Fibroblast of villous mesenchyme (primary cell): Measurements from ENCODE around the gene PKIB. TPM values are rescaled to one million over a fixed set of nuclear protein-coding genes. Genes with fewer than 3 reads are reported as not detected.

Experiments used
- DNase-seq: peaks from one replicate; pipeline ENCODE4 v3.0.0-alpha.2; 2010; ENCODE audit warnings: low read depth
- H3K4me3 ChIP-seq: 2 replicates; pipeline ENCODE4 v1.5.1; 2011; ENCODE audit warnings: low read depth, mild to moderate bottlenecking, low read length
- total RNA-seq: library from RNA; depleted of rRNA; stranded (reverse); fragments of >200 nt; gene quantifications from 2 replicates; pipeline ENCODE4 v1.2.3, GENCODE V29; 2012
- TF ChIP-seq, protein P1 (sequence below): IDR thresholded peaks from 2 replicates; pipeline ENCODE4 v1.5.1; 2012; ENCODE audit warnings: low read depth, mild to moderate bottlenecking, low read length; ENCODE audit not compliant: insufficient read depth

The PKIB gene
- total RNA-seq, 1 donor, result 13.8 TPM

- no peak overlapping the region for H3K4me3 ChIP-seq
- DNase-seq, result no peak
- TF ChIP-seq, protein P1, sequence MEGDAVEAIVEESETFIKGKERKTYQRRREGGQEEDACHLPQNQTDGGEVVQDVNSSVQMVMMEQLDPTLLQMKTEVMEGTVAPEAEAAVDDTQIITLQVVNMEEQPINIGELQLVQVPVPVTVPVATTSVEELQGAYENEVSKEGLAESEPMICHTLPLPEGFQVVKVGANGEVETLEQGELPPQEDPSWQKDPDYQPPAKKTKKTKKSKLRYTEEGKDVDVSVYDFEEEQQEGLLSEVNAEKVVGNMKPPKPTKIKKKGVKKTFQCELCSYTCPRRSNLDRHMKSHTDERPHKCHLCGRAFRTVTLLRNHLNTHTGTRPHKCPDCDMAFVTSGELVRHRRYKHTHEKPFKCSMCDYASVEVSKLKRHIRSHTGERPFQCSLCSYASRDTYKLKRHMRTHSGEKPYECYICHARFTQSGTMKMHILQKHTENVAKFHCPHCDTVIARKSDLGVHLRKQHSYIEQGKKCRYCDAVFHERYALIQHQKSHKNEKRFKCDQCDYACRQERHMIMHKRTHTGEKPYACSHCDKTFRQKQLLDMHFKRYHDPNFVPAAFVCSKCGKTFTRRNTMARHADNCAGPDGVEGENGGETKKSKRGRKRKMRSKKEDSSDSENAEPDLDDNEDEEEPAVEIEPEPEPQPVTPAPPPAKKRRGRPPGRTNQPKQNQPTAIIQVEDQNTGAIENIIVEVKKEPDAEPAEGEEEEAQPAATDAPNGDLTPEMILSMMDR, result no peak
Measured at GRCh38 chr6:122604676-122605075, 5.5 kb upstream of the PKIB start.

DNA sequence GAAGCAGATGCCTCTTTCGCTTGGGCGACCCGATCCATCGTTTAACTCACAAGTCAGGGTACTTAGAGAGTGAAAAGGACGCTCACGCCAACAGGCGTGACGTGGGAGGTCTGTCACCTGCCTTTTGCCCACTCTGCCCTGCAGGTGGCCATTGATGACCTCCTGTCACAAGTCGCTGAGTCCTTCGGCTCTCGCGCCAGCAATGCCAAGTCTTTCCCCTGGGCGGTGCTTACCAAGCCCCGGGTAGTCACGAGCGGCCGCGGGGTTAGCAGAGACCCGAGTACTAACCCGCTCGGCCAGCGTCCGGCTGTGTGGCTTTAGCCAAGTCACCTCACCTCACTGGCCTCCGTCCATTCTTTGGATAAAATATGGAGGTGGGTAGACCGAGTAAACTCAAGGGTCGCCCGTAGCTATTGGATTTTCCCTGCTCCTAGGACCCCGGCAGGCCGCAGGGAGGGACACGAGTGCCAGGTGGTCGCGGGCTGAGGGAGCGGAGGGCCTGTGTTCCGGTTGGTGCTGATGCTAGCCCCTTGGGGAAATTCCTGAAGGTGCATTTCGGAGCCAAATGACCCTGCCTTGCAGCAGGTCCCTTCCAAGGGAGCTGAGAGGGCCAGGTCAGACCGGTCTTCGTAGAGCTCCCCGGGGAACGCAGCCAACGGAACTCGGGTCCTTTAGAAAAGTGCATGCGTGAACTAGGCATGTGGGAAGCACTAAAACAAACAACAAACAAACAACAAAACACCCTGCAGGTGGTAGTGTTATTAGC is 668 bp downstream of the PKIB start:
- TF ChIP-seq, protein P1, result no peak
- no peak for DNase-seq
- peak overlapping the region; percentile 75 for H3K4me3 ChIP-seq

DNA sequence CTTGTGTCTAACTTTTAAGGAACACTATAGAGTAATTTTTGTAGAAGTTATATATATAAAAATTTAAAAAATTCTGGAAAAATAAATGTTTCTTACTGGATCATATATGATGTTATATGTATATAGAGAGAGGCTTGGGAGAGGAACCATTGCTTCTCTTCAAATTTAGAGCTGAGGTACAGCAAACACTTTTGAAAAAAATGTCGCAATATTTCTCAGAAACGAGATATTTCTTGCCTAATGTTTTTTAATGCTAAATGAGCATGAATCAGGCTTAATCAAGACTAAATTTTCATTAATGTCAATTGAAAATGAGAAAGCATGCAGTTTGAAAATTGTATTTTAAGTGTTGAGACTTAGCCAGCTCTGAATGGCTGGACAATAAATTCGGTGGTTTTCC is 2.6 kb downstream of the PKIB start:
- TF ChIP-seq, protein P1, result no peak
- DNase-seq, result no peak
- no peak overlapping the region for H3K4me3 ChIP-seq

DNA sequence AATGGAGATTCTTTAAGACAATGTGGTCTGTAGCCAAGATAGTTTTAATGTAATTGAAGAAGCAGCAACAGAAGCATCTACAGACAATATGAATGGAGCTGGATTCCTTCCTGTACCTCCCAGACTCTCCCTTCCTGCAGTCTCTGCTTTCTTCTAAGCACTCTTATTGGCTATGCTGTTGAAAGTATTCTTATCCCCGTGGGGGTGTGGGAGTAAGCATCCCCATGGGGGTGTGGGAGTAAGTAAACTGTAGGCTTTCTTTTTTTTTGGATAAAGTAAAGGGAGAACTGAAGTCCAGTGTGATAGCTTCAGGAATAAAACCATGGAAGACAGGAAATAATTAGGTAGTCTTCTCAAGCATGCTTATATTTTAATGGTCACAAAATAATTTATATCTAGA is 4.1 kb downstream of the PKIB start:
- TF ChIP-seq, protein P1, result no peak
- no peak overlapping the region for H3K4me3 ChIP-seq
- DNase-seq, result no peak

DNA sequence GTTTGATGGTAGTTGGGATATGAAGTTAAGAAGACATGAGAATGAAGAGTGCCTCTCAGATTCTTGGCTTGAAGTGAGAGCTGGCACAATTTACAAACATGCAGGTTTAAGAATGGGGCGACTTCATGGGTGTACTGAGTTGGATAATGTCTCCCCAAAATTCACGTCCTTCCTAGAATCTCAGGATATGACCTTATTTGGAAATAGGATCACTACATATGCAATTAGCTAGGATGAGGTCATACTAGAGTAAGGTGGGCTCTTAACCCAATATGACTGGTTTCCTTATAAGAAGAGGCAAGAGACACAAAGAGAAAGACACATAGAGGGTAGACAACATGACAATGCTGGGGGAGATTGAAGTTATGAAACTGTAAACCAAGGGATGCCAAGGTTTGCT is 5.2 kb downstream of the PKIB start:
- DNase-seq, result no peak
- TF ChIP-seq, protein P1, result no peak
- H3K4me3 ChIP-seq, result no peak overlapping the region

DNA sequence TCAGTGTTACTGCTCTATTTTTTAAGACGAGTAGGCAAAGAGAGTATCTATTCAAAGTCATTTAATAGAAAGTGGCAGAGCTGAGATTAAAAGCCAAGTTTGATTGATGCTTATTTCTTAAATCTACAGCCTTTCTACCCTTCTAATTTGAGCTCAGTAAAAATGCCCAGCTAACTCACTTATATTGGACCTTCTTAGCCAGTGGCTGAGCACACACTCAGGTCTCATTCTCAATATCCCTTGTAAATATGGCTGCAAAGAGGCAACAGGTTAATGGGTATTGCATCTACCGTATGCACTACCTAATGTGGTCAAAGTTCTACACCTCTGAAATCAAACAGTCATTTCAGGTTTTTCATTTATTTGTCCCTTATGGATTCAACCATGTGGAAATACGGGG is 6.7 kb downstream of the PKIB start:
- TF ChIP-seq, protein P1, result no peak
- no peak overlapping the region for H3K4me3 ChIP-seq
- DNase-seq, result no peak

DNA sequence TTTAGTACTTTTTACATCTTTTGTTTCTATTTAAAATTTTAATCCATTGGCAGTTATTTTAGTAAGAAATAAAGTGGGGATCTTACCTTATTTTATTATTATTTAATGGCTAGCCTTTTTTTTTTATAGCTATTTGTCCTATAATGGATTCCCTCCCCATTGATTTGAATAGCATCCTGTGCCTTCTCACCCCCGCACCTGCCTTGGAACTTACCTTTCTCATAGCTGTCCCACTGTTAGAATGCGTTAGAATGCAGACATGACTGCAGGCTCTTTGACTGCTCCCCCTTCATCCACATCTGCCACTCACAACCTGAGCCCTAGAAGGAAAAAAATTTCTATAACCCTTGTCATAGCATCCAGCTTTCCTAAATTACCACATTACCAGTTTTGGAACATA is 9.1 kb downstream of the PKIB start:
- DNase-seq, result no peak
- no peak overlapping the region for H3K4me3 ChIP-seq
- TF ChIP-seq, protein P1, result no peak
